GM18505 (cell line): Measurements from ENCODE around the gene LIN7C.

ENCODE experiments used
- ATAC-seq: cut with Tn5 transposase; IDR thresholded peaks from one replicate; pipeline ENCODE4 v1.9.1; 2021; ENCODE audit not compliant: unreplicated experiment
- POLR2A ChIP-seq: IDR thresholded peaks from 4 replicates; pipeline ENCODE4 v1.6.1; 2011; ENCODE audit warnings: borderline replicate concordance; ENCODE audit not compliant: insufficient read depth, insufficient read length; ENCODE audit errors: extremely low read depth

Gene LIN7C

DNA sequence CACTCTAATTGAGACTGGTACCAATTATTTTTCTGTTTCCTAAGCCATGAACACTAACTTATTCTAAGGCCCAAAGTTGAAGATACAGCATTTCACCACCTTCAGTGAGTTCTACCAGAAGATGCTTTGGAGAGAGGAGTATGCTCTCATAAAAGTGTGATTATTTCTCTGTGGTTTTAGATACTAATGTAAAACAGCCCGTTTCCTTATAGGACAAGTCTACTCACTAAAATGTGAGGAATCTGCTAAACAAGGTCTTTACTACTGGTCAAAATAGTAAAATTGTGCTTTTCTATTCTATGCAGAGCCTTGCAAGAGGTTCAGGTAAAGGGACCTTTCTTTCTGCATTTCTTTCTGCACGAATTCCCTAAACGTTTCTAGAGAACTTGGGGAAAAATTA is 36.4 kb downstream of the LIN7C start:
- TF ChIP-seq POLR2A, result no peak
- ATAC-seq, result no peak

DNA sequence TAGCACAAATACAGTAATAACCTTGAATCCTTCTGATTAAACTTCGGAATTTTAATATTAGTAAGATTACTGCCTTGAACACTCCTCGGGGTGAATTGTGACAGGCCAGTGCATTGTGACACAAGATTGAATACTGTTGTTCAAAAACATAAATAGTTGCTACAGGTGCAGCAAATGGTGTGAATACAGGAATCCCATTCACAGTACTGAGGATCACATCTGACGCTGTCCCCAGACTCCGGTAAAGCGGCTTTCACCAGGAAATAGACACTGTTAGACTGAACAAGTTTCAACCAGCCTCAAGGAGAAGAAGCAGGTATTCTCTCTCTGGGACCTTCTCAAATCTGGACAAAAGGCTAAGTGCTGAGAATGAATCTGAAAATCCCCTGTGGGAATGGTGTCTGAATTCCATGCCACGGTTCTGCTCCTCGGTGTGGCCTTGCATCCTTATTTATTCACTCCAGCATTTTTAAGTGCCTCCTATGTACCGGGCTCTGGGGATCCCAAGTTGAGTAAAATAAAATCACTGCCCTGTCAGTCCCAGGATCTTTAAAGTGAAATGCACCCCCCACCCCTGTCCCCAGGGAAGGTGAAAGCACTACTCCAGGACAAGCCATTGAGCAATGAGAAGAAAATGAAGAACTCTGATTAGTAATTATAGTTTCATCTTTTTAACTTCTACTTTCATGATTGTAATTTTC is 37.4 kb downstream of the LIN7C start:
- no peak for ATAC-seq
- no peak for TF ChIP-seq POLR2A

DNA sequence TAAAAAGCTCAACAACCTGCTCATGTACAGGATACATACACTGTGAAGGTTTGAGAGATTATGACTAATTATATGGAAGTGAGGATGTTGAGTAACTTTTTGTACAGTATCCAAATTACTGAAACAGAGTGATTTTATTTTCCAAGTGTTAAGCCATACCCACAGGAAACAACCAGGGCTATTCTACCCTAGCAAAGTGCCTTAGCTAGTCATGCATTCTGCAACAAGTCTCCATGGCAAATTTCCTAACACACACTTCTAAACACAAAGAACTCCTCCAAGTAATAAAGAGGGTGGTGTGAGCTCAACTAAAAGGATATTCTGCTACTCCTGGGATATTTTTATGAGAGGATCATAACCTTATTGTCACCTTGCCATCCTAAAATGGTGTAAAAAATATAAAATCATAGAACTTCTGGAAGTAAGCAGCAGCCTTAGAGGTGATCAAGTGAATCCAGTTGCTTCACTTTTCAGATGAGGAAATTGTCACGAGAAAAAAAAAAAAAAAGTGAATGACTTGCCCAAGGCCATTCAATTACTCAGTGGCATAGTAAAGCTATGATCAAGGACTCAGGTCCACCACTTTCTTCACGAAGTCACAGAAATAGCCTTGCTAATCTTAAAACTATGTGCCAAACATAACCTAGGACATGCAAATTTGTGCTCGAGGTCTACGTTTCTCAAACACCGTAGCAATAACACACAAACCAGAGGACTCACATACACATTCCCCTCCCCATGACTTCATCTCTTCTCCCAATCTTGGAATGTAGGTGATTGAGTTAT is 38.2 kb downstream of the LIN7C start:
- no peak for TF ChIP-seq POLR2A
- ATAC-seq, result no peak

DNA sequence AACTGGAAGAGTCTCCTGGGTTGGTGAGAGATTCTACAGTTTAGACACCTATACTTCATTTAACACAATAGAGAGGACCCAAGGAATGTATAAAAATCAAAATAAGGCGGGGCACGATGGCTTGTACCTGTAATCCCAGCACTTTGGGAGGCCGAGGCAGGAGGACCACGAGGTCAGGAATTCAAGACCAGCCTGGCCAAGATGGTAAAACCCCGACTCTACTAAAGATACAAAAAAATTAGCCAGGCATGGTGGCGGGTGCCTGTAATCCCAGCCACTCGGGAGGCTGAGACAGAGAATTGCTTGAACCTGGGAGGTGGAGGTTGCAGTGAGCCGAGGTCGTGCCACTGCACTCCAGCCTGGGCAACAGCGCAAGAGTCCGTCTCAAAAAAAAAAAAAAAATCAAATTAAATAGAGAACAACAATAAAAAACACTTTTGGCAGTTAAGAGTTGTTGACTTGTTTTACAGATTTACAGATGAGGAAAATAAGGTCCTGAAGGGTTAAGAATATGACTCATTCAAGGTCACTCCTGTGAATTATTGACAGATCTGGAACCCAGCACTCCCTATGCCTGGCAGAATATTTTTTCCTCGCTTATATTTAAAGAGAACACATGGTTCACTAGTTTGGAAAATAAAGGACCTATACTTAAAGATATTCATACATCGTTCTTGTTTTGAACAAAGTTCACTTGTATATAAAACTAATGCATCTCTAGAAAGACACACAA is 39.2 kb downstream of the LIN7C start:
- no peak for TF ChIP-seq POLR2A
- ATAC-seq, result no peak

DNA sequence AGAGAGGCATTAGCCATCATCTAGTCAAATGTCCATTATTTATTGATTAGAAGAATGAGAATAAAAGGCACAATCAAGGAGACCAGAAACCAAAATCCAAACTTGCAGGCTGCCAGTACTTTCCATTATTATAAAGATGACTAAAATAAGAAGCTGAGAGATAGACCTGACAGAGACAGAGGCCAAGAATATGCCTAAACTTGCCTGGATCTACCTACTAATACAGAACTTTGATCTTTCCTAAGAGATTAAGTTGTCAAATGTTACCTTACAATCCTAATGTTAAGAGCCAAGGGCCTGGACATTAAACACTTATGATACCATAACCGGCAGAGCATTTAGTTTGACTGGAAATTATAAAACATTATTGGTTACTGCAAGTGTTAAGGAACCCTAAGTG is 40.2 kb downstream of the LIN7C start:
- ATAC-seq, result no peak
- TF ChIP-seq POLR2A, result no peak

DNA sequence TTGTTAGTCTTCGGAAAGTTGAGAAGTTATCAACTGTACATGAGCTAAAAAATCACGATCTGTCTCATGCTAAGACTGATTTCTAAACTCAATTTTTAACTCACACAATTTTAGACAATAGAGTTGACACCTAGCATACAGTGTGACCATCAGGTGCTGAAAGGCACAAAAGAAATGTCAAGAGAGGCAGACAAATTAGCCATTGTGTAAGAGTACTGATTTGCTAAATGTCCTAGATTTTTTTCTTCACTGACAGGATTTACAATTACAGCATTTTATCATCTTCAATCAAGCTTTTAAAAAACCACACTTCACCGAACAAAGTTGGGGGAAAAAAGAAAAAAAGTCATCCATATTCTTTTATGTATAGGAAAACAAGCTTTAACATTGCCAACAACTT is 40.9 kb downstream of the LIN7C start:
- TF ChIP-seq POLR2A, result no peak
- ATAC-seq, result no peak

DNA sequence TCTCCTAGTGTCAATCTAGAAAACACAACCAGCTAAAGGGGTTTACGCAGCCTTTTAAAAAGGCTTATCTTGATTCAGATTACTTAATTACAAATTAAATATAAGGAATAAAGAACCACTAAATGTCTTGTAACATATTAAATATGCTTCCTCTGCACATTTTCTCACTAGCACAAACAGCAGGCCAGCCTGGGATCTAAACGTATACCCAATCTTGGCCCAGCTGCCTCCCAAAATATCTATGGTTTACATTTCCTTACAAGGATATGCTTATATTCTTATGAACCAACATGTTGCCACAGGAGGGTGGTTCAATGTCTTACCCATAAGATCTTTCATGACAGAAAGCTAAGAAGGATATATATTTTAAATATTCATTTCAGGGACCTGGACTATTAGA is 41.7 kb downstream of the LIN7C start:
- no peak for ATAC-seq
- TF ChIP-seq POLR2A, result no peak

DNA sequence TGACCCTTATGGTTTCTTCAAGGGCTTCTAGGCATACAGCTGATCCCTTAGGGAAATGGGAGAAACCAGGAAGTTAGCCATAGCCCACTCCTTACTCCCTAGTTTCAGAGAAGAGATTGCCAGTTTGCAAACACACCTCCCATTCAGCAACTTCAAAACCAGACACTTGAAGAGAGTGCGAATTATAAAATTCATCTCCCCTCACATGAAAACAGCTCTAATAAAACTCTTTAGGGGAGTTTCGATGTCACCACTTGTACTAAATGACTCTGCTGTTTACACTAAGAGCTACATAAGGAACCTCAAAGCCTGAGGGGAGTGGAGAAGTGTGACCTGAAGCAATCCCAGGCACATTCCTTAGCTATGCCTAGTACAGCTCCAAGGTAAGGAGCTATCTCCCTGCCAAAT is 42.3 kb downstream of the LIN7C start:
- no peak for ATAC-seq
- no peak for TF ChIP-seq POLR2A

DNA sequence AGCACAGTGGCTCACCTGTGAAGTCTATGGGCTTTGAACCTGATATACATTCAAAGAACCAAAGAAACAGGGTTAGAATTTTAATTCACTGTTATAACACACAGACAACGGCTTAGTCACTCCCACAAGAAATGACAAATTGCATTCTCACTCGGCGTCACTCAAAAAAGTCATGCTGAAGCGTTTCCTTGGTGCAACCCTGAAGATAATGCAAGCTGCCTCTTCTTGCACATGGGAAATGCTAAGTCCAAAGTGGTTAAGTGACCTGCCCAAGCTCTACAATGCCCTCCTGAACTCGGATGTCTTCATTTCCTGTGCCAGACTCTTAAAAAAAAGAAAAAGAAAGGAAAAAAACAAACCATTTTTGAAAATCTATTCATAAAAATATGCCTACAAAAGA is 44.0 kb downstream of the LIN7C start:
- no peak for ATAC-seq
- TF ChIP-seq POLR2A, result no peak

DNA sequence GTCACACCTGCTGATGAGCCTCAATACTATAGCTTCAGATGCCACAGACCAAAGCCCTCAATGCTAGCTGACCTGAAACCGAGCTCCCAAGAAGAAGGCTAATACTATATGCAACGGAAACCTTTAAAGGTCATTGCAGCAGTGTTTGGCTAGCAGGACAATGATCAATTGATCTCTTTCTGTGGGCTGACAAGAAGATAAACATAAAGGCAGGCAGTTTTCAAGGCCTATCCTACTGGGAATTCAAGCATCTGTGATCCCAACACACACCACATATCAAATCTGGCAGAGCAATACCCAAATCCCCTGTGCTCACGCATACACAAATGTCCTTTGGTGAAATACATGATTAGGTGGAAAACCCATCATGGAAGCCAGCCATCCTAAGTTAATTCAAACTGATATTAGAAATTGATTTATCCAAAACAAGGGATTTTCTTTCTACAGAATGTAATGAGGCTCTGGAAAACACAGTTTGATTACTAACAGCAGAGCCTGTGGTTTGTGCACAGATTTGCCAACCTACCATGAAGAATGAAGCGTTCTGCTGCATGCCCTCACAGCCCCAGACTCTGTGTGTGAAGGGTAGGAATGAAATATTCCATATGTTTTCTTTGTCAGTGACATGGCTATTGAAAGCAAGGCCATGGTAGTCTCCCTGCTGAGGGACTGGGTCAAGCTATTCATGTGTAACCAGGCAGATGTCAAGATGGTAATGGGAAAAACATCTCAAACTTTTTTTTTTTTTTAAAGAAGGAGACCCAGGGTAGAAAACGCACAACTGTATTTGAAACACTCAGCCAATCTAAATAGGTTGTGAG is 46.2 kb downstream of the LIN7C start:
- ATAC-seq, result no peak
- TF ChIP-seq POLR2A, result no peak

DNA sequence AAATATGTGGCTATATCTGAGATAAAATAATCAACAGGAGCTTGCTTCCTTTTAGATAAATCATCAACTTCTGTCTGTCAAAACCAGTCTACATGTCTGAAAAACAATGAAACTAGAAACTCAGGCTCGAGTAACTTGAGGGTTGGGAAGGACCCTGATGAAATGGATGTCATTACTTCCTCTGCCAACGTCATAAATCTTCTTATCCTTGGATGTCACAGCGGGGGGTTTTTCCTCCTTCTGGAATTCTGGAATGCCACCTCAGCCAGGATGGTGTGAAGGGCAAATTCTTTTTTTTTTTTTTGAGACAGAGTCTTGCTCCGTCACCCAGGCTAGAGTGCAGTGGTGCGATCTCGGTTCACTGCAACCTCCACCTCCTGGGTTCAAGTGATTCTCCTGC is 47.4 kb downstream of the LIN7C start:
- ATAC-seq, result no peak
- no peak for TF ChIP-seq POLR2A

DNA sequence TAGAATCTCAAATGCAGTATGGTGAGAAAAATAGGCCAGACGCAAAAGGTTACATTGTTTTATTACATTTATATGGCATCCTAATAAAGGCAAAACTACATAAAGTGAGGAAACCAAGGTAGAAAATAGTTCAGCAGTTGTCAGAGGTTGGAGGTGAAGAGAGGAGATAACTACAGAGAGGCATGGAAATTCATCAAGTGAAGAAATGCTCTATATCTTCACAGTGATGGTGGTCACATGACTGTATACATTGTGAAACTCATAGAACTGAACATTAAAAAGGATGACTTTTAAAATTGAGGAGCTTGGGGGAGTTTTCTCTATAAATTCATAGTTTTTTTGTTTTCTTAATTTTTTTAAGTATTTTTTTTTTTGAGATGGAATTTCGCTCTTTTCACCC is 48.4 kb downstream of the LIN7C start:
- ATAC-seq, result no peak

DNA sequence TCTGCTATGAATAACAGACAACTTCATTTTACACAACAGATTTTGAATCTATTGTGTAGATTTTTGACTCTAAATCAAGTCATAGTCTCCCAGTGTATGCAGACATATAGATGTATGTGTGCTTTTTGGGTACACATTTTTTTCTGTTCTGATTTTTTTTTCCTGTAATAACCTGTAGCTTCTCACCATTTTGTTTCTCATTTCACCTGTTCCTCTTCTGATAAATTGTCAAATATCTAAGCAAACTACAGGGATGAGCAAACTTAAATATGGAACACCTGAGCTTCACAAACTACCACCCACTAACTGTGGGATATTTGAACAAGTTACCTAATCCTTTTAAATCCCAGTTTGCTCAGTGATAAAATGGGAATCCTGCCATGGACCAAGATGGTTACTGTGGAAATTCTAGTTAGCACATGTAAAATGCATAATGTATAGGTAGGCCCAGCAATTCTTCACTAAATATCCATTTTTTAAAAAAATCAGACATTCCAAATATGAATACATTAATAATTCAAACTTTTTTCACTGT is 49.7 kb downstream of the LIN7C start:
- no peak for ATAC-seq
- no peak for TF ChIP-seq POLR2A

More for the DNA sequence above, 48.4 kb downstream of the LIN7C start:
- TF ChIP-seq POLR2A, result no peak

DNA sequence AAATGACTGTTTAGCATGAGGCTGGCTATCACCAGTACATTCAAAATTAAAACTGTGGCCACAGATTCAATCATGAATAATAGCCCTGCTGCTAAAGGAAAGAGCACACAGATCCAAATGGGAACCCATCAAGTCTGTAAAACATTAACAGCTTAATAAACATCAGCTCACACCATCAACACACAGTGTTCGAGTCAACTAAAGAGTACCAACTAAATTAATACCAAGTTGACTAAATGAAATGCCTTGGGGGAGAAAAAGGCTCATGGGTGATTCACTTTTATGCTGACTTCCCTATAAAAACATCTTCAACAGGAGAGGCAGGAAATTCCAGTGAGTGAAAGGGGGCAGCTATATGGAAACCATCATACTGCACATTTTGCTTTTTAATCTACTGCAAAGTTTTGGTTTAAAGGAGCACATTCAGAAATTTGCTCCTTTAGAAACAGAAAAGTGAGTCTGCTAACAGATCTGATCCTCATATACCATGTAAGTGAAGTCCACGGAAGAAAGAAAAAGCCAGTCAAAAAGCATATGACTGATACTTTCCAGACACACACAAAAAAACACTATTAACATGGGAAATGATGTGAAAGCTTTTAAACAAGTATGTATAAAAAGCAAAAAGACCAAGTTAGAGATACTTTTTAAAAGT is 50.3 kb downstream of the LIN7C start:
- no peak for TF ChIP-seq POLR2A
- no peak for ATAC-seq
